Measurements from ENCODE around the gene TECR. TPM values are rescaled to one million over a fixed set of nuclear protein-coding genes. Genes with fewer than 3 reads are reported as not detected.

Gene TECR
- total RNA-seq, 1 donor from 2014 or later = 106 TPM

DNA sequence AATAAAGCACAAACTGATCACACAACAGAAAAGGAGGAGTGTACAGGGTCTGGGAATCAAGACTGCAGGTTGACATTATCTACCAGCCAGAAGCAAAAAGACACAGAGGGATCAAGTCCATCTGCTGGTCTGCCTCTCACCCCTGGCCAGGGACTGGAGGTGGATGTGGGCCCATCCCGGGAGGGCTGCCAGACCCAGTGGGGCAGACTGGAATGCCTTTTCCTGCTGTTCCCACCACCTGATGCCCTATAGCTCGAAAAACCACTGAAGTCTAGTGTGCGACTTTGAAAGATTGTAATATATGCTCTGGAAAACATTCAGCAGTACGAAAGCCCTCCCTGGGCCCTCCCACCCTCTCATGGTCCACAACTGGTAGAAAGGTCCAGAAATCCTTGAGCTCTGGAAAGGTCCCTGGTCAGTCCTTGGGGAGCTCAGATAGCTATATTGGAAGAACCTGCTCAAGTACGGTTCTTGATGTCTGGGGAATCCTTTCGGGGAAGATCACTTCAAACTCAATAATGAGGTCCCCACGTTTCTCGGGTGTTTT, 13.8 kb upstream of the TECR start:
- H3K27me3 Mint-ChIP-seq (ENCODE audit: low read depth, unreplicated experiment) = no peaks in the 10 kb centered on the region
- H4K20me1 ChIP-seq (ENCODE audit: insufficient read depth, low read length) = peaks cover 39% of the 10 kb centered on the region
- H3K9me3 Mint-ChIP-seq (ENCODE audit: unreplicated experiment) = peaks cover 1% of the 10 kb centered on the region
- DNase-seq (ENCODE audit: low read depth) (no peak), FAIRE-seq (no peak)
- no peaks in the 10 kb centered on the region for H3K27me3 ChIP-seq (ENCODE audit: insufficient read depth, low read length)
- H3K36me3 Mint-ChIP-seq (ENCODE audit: low read depth, unreplicated experiment) = peaks cover 23% of the 10 kb centered on the region
- peak overlapping the region; percentile 89 for H3K4me3 Mint-ChIP-seq (ENCODE audit: unreplicated experiment)
- peak overlapping the region; percentile 91 for H3K4me3 ChIP-seq (ENCODE audit: insufficient read depth, low read depth, low read length)
- H3K9me3 ChIP-seq (ENCODE audit: insufficient read depth, low read depth, low read length) = no peaks in the 10 kb centered on the region
- peaks cover 37% of the 10 kb centered on the region for H3K4me1 Mint-ChIP-seq (ENCODE audit: low read depth, unreplicated experiment)
- H3K4me1 ChIP-seq (ENCODE audit: insufficient read depth, low read length) = peaks cover 37% of the 10 kb centered on the region
- H3K4me2 ChIP-seq (ENCODE audit: low read length) = peak overlapping the region; percentile 96
- peak overlapping the region; percentile 96 for H3K9ac ChIP-seq (ENCODE audit: low read length)
- H3K27ac Mint-ChIP-seq (ENCODE audit: unreplicated experiment) = peak overlapping the region; percentile 48
- H3K27ac ChIP-seq (ENCODE audit: low read depth, low read length) = no peak overlapping the region
- no peak overlapping the region for H2AFZ ChIP-seq (ENCODE audit: low read depth, low read length)
- no peak for TF ChIP-seq CTCF (IDR thresholded peaks at IDR 0.05; ENCODE audit: insufficient read depth, low read depth, low read length)
- no peak for TF ChIP-seq EZH2 (IDR thresholded peaks at IDR 0.05; ENCODE audit: insufficient read depth, low read length)
- peaks cover 42% of the 10 kb centered on the region for H3K79me2 ChIP-seq (ENCODE audit: insufficient read depth, low read length)
- H3K36me3 ChIP-seq (ENCODE audit: insufficient read depth, low read length) = peaks cover 24% of the 10 kb centered on the region

- H3K4me1 ChIP-seq (ENCODE audit: insufficient read depth, low read length) = peaks cover 34% of the 10 kb centered on the region
- H3K27ac Mint-ChIP-seq (ENCODE audit: unreplicated experiment) = peak overlapping the region; percentile 85
- peak overlapping the region; percentile 96 for H3K9ac ChIP-seq (ENCODE audit: low read length)
- no peak for FAIRE-seq
- H3K4me3 ChIP-seq (ENCODE audit: insufficient read depth, low read depth, low read length) = peak overlapping the region; percentile 91
- no peaks in the 10 kb centered on the region for H3K27me3 Mint-ChIP-seq (ENCODE audit: low read depth, unreplicated experiment)
- H3K36me3 ChIP-seq (ENCODE audit: insufficient read depth, low read length) = peaks cover 24% of the 10 kb centered on the region
- peaks cover 1% of the 10 kb centered on the region for H3K9me3 Mint-ChIP-seq (ENCODE audit: unreplicated experiment)
- no peak overlapping the region for H2AFZ ChIP-seq (ENCODE audit: low read depth, low read length)
- TF ChIP-seq EZH2 (IDR thresholded peaks at IDR 0.05; ENCODE audit: insufficient read depth, low read length) (no peak), CTCF (IDR thresholded peaks at IDR 0.05; ENCODE audit: insufficient read depth, low read depth, low read length) (no peak)
- peaks cover 33% of the 10 kb centered on the region for H3K4me1 Mint-ChIP-seq (ENCODE audit: low read depth, unreplicated experiment)
- H3K79me2 ChIP-seq (ENCODE audit: insufficient read depth, low read length) = peaks cover 42% of the 10 kb centered on the region
- no peaks in the 10 kb centered on the region for H3K9me3 ChIP-seq (ENCODE audit: insufficient read depth, low read depth, low read length)
- peaks cover 23% of the 10 kb centered on the region for H3K36me3 Mint-ChIP-seq (ENCODE audit: low read depth, unreplicated experiment)
- no peak overlapping the region for H3K27ac ChIP-seq (ENCODE audit: low read depth, low read length)
- peaks cover 39% of the 10 kb centered on the region for H4K20me1 ChIP-seq (ENCODE audit: insufficient read depth, low read length)
- DNase-seq (ENCODE audit: low read depth) = no peak
- no peaks in the 10 kb centered on the region for H3K27me3 ChIP-seq (ENCODE audit: insufficient read depth, low read length)
- peak overlapping the region; percentile 96 for H3K4me2 ChIP-seq (ENCODE audit: low read length)
- peak overlapping the region; percentile 89 for H3K4me3 Mint-ChIP-seq (ENCODE audit: unreplicated experiment)
Measured at GRCh38 chr19:14516048-14516534, 13.3 kb upstream of the TECR start.
